ENCODE data around the gene HBE1. TPM values are rescaled to one million over a fixed set of nuclear protein-coding genes. Genes with fewer than 3 reads are reported as not detected.

HBE1 gene
- total RNA-seq, 1 donor from 2014 or later = not detected

- TF ChIP-seq, protein P1, sequence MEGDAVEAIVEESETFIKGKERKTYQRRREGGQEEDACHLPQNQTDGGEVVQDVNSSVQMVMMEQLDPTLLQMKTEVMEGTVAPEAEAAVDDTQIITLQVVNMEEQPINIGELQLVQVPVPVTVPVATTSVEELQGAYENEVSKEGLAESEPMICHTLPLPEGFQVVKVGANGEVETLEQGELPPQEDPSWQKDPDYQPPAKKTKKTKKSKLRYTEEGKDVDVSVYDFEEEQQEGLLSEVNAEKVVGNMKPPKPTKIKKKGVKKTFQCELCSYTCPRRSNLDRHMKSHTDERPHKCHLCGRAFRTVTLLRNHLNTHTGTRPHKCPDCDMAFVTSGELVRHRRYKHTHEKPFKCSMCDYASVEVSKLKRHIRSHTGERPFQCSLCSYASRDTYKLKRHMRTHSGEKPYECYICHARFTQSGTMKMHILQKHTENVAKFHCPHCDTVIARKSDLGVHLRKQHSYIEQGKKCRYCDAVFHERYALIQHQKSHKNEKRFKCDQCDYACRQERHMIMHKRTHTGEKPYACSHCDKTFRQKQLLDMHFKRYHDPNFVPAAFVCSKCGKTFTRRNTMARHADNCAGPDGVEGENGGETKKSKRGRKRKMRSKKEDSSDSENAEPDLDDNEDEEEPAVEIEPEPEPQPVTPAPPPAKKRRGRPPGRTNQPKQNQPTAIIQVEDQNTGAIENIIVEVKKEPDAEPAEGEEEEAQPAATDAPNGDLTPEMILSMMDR (IDR thresholded peaks at IDR 0.05) = no peak
- H3K4me3 ChIP-seq = no peak overlapping the region
- H3K4me1 ChIP-seq = no peaks in the 10 kb centered on the region
- no peak for ATAC-seq
- H3K36me3 ChIP-seq = no peaks in the 10 kb centered on the region
- intact Hi-C loops (cut with DNase I) = no loop called here
- no peaks in the 10 kb centered on the region for H3K27me3 ChIP-seq
- H3K27ac ChIP-seq = no peak overlapping the region
- DNase-seq = no peak
- no peaks in the 10 kb centered on the region for H3K9me3 ChIP-seq
These were observed 29.7 kb downstream of the HBE1 start for GRCh38 chr11:5240056-5240455.

- DNase-seq (no peak), ATAC-seq (no peak)
- no peaks in the 10 kb centered on the region for H3K27me3 ChIP-seq
- H3K4me3 ChIP-seq = no peak overlapping the region
- H3K4me1 ChIP-seq = no peaks in the 10 kb centered on the region
- intact Hi-C loops (cut with DNase I) = no loop called here
- H3K9me3 ChIP-seq = no peaks in the 10 kb centered on the region
- no peak overlapping the region for H3K27ac ChIP-seq
- H3K36me3 ChIP-seq = no peaks in the 10 kb centered on the region
- TF ChIP-seq, protein P1 (IDR thresholded peaks at IDR 0.05) = no peak
These were observed 30.7 kb downstream of the HBE1 start for GRCh38 chr11:5239046-5239445.

DNA sequence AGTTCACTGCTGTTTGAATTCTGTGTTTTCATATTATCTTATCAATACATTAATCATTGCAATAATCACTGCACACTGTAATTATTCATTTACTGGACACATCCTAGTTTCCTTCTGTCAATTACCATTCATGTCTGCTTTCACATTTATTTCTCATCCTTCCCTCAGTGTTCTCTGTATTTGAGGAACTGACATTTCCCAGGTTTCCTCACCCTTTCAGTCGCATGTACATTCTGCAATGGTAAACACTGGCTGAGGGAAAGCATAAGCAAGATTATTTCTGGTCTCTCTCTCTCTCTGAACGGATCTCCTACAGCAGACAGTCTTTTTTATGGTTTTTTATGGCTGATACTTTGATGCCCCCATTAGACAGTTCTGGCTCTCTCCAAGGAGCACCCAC, 31.3 kb downstream of the HBE1 start:
- TF ChIP-seq, protein P1 (IDR thresholded peaks at IDR 0.05) = no peak
- no peak overlapping the region for H3K4me3 ChIP-seq
- H3K9me3 ChIP-seq = no peaks in the 10 kb centered on the region
- H3K4me1 ChIP-seq = no peaks in the 10 kb centered on the region
- H3K27me3 ChIP-seq = no peaks in the 10 kb centered on the region
- ATAC-seq (no peak), DNase-seq (no peak)
- intact Hi-C loops (cut with DNase I) = no loop called here
- no peak overlapping the region for H3K27ac ChIP-seq
- H3K36me3 ChIP-seq = no peaks in the 10 kb centered on the region

DNA sequence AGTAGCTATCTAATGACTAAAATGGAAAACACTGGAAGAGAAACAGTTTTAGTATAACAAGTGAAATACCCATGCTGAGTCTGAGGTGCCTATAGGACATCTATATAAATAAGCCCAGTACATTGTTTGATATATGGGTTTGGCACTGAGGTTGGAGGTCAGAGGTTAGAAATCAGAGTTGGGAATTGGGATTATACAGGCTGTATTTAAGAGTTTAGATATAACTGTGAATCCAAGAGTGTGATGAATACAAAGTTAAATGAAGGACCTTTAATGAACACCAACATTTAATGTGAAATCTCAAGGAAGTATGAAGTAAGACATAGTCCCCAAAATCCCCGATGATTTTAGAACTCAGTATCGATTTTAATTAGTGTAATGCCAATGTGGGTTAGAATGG, 32.3 kb downstream of the HBE1 start:
- TF ChIP-seq, protein P1 (IDR thresholded peaks at IDR 0.05) = no peak
- Histone ChIP-seq H3K4me3 (no peak overlapping the region), H3K9me3 (no peaks in the 10 kb centered on the region), H3K27ac (no peak overlapping the region), H3K27me3 (no peaks in the 10 kb centered on the region), H3K4me1 (no peaks in the 10 kb centered on the region), H3K36me3 (no peaks in the 10 kb centered on the region)
- intact Hi-C loops (cut with DNase I) = no loop called here
- ATAC-seq (no peak), DNase-seq (no peak)

DNA sequence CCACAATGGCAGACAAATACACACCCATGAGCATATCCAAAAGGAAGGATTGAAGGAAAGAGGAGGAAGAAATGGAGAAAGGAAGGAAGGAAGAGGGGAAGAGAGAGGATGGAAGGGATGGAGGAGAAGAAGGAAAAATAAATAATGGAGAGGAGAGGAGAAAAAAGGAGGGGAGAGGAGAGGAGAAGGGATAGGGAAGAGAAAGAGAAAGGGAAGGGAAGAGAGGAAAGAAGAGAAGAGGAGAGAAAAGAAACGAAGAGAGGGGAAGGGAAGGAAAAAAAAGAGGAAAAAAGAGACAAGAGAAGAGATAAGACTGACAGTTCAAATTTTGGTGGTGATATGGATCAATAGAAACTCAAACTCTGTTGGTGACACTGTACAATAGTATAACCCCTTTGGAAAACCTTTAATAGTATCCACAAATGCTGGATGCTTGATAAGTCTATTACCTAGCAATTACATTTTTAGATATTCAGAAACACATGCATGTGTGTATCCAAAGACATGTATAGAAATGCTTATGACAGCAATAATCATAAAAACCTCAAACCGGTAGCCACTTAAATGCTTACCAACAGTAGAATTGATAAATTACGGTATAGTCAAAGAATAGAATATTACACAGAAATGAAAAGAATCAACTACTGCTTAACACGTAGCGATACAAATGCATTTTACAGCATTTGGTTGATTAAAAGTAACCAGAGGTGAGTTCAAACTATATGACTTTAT, 34.2 kb downstream of the HBE1 start:
- ATAC-seq = no peak
- no peaks in the 10 kb centered on the region for H3K4me1 ChIP-seq
- no peak overlapping the region for H3K27ac ChIP-seq
- H3K36me3 ChIP-seq = no peaks in the 10 kb centered on the region
- TF ChIP-seq, protein P1 (IDR thresholded peaks at IDR 0.05) = no peak
- no peak for DNase-seq
- no peaks in the 10 kb centered on the region for H3K9me3 ChIP-seq
- no peaks in the 10 kb centered on the region for H3K27me3 ChIP-seq
- intact Hi-C loops (cut with DNase I) = no loop called here
- H3K4me3 ChIP-seq = no peak overlapping the region
